HG03571 (cell line): ENCODE results near the gene TYSND1.
"Not testable (repeated sequence)": the region's sequence is repeated elsewhere in the genome, so short reads cannot be mapped to it uniquely, and the experiment has no call there.

Source experiments
- ATAC-seq: cut with Tn5 transposase; IDR thresholded peaks from one replicate; pipeline ENCODE4 v1.9.1; 2021; ENCODE audit not compliant: unreplicated experiment

Gene TYSND1

DNA sequence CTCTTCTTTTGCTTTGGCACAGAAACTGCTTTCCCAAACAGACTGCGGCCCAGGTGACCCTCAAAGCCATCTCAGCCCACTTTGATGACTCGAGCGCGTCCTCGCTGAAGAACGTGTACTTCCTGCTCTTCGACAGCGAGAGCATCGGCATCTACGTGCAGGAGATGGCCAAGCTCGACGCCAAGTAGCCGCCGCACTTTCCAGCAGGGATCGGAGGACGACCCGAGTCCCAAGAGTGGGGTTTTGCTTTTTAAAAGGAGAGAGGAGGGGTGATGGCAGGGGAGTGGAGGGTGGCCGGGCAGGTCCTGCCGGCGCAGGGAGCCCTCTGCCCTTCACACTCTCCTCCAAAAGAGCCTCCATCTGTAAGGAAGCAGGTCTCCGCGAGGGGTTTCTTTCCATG lies 35.0 kb downstream of the TYSND1 start:
- ATAC-seq, result no peak

DNA sequence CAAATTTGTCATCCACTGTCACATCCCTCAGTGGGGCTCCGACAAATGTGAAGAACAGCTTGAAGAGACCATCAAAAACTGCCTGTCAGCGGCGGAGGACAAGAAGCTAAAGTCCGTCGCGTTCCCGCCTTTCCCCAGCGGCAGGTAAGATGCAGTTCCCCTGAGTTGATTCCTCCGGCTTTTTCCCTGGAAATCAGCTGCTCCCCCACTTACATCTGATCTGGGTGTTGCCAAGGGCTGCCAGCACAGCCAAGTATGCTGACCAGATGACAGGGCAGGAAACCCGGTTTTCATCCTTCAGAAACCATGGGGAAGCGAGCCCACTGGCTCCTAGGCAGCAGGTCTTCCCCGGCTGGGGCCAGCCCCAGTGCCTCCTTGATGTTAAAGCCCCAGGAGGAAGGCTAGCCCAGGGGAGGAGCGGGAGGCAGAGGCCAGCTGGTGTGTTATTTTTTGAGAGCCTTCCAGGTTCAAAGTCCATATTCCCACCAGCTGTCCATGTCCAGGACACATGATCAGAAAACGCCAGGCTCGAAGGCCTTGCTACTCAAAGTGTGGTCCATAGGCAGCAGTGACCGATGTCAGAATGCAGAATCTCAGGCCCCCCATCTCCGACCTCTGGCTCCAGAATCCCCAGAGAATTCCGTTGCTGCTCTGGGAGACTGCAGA lies 37.3 kb downstream of the TYSND1 start:
- ATAC-seq, result no peak

DNA sequence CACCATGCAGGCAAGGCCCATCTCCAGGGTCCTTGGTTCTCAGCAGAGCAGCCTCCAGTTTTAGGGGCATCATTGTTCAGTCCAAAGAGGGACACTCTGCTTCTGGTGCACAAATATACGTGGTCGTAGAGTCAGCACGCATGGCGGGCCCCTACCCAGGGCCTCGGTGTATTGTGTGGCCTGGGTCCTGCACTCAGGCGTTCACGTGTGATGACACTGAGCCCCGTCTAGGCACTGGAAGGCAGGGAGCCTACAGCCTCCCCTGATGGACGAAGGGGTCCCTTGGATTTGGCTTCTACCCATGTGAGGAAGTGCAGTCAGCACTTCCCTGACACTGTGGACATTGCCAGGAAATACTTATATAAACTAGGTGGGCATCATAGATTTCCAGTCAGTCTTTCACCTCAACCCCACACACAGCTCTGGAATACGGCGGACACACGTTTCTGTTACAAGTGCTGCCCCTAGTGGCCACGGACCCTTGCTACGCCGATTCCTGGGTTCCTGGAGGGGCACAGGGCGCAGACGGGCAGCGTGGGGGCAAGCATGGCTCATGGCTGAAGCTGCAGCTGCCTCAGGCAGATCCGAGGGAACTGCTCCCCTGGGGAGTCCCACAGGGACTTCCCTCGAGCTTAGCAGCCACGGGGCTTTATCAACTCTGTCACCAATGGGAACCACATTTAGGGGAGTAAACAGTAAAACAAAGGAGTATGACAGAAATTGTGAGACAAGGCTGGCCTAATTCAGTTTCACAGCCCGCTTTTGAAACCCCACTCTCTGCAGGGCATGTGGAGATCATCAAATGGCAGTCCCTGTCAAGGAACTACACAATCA lies 39.3 kb downstream of the TYSND1 start:
- ATAC-seq, result peak; percentile 70

DNA sequence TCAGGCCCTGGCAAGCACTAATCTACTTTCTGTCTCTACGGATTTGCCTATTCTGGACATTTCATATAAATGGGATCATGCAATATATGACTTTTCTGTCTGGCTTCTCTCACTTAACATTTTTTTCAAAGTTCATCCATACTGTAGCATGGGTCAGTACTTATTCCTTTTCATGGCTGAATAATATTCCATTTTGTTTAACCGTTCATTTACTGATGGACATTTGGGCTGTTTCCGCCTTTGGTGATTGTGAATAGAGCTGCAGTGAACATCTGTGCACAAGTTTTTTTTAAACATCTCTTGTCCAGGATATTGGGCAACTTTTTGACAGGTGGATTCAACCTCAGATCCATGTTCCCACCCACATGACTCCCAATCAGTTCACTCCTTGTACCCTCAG lies 44.8 kb downstream of the TYSND1 start:
- ATAC-seq, result no peak

DNA sequence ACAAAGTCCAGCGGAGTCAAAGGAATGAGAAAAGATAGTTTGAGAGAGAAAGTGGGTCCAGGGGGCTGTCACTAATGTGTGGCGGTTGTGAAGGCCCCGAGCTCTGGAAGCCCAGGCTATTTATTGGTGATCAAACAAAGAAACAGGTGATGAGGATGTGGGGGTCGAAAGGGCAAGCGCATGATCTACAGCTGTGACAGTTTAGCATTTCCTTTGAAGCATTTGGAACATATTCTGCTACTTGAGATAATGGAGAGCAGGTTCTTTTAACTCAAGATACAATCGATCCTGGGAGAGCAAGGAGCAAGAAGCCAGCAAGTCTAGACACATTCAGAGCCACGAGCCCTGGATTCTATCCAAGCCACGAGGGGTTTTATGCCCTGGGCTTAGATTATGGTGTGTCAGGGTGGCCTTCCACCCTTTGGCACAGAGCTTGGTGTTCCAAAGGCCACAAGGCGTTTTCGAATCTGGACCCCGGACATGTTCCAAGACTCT lies 45.4 kb downstream of the TYSND1 start:
- not testable (repeated sequence) for ATAC-seq

DNA sequence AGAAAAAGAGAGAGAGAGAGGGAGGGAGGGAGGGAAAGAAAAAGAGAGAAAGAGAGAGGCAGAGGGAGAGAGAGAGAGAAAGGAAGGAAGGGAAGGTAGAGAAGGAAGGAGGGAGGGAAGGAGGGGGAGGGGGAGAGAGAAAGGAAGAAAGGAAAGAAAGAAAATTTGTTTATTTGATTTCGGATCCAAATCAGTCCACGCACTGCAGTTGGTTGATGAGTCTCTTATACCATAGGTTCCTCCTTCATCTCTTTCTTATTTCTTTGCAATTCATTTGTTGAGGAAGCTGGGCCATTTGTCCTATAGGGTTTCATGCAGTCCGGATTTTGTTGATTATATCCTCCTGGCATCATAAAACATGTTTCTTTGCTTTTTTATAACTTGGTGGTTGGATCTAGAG lies 48.2 kb downstream of the TYSND1 start:
- no peak for ATAC-seq

DNA sequence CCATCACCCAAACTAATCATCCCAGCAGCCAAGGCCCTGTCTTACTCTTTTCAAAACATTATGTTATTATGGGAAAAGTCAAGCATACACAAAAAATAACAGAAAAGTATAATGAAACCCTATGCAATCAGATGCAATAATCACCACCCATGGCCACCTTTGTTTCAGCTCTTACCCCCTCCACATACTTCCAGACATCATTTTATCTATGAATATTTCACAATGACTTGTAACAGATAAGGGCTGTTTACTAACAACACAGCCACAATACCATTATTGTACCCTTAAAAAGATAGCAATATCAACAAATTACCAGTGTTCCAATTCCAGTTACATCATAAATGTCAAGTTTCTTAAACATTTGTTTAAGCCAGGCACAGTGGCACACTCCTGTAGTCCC lies 49.0 kb downstream of the TYSND1 start:
- no peak for ATAC-seq

DNA sequence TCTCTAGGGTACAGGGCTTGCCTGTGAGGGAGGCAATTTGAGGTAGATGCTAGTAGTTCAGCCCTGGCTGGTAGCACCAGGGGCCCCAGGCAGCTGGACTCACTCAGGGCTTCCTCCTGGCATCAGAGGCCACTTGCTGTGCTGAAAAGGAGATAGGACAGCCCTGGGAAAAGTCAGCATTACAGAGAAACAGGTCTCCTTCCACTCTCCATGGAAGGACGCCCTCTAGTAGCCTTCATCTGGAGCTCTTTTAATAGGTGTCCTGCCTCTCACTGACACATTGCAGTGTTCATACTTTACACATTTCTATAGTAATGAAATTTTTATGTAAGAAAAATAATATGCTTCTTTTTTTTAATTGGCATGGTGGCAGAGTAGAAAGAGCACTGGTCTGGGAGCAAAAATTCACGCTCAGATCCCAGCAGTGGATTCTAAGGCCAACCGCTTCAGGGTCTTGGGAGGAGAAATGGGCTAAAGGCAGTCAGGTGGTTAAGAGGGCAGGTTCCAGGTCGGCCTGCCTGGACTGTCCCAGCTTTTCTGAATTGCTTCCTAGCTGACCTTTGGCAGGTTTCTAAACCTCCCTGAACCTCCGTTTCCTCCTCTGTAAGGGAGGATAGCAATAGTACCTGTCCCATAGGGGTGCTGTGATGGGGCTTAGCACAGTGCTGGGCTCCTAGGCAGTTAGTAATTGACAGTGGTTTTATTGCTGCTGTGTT lies 49.6 kb downstream of the TYSND1 start:
- no peak for ATAC-seq

DNA sequence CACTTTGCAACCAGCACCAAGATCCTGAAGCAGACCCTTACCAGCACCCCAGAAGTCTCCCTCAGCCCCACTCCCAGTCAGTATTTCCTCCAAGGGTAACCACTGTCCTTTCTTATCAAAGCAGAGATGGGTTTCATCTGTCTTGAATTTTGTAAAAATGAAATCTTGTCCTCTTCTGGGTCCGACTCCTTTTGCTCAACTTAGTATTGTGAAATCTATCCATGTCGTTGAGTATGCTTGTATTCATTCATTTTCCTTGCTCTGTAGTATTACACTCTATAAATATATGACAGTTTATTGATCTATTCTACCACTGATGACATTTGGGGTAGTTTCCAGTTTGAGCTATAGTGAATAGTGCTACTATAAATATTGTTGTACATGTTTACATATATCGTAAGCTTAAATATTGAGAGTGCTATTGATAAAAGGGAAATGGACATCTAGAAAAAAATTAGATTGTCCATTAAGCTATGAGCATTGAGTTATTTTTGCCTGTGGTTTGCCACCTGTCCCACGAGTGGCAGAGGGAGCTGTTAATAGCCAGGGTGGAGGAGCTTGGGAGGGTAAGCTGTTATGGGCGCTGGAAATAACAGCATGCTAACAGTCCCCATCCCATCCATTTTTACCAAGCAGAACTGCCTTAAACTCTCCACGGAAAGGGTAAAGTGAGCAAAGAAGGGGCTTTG lies 50.3 kb downstream of the TYSND1 start:
- ATAC-seq, result no peak

DNA sequence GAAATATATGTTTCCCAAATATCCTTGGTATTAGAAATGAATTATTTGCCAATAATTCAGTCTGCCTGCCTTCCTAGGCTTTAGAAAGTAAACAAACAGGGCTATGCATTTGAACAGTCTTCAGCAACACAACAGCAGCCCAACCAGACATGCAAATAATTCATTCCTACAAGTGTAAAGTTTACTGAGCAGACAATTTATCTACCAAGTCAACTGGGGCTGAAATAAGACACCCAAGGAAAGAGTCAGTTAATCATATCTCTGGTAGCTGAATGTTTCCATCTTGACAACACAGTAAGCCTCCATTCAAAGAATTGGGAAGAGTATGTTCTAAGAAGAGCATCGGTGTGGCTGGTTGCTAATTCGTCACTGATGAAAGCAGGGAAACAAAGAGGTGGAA lies 52.2 kb downstream of the TYSND1 start:
- ATAC-seq, result no peak

DNA sequence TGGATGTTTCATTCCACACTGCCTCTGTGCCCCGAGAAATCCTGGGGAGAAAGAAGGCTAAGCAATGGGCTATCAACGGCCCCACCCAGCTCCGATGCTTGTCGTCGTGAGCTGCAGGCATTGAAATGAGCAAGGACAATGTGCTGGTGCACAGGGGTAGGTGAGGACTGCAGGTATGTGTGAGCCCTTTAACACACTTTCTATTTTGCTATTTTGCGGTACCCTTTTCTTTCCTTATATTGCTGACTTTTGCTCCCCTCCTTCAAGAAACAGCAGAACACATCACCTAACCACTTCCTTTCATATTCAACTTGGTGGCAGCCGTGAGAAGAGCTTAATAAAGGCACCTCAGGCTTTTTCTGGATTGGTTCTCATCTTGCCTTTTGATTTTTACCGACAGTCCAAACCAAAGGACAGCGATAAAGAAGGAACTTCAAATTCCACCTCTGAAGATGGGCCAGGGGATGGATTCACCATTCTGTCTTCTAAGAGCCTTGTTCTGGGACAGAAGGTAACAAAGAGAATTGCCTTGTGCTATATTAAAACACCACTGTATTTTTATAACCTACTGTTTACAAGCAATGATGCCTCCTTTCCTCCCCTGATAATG lies 53.1 kb downstream of the TYSND1 start:
- ATAC-seq, result no peak

DNA sequence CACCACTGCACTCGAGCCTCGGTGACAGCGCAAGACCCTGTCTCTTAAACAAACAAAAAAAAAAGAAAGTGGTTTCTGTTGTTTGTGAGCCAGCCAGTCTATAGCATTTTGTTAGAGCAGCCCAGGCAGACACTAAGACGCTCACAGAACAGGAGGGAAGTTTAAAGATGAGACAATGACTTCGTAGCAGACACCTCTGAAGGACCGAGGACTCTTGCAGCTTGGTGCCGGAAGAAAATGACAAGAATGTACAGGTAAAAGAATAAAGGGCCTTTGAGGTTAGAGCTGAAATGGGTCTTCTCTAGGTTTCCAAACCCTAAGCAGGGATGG lies 54.1 kb downstream of the TYSND1 start:
- ATAC-seq, result no peak

DNA sequence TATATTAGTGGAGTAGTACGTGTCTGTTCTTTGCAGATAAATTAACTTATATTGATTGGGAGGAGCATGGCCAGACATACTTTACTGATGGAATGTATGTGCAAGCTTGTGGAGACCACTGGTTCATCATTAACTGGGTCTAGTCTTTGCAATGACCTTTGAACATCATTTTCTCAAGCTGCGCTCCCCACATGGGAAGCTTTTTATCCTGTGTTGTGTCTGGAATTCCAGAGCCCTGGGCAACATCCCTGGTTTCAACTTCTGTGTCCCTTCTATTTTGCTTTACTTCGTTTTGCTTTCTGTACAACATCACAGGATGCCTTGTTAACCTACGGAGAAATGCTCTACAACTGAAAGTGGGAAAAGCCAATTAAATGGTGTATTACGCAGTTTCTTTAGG lies 55.5 kb downstream of the TYSND1 start:
- no peak for ATAC-seq

DNA sequence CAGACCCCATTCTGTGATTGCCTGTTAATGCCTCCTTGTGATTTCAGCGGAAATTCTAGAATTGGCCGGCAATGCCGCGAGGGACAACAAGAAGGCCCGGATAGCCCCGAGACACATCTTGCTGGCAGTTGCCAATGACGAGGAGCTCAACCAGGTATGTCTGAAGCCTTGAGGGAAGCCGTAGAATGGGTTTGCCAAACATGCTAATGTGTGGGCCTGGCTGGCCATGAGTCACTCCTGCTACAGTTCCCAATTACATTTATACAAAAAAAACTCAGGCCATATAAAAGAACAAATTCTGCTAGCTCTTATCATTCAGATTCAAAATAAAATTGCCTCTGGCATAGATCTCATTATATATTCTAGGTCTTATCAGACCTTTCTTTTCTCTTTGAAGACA lies 56.5 kb downstream of the TYSND1 start:
- no peak for ATAC-seq

DNA sequence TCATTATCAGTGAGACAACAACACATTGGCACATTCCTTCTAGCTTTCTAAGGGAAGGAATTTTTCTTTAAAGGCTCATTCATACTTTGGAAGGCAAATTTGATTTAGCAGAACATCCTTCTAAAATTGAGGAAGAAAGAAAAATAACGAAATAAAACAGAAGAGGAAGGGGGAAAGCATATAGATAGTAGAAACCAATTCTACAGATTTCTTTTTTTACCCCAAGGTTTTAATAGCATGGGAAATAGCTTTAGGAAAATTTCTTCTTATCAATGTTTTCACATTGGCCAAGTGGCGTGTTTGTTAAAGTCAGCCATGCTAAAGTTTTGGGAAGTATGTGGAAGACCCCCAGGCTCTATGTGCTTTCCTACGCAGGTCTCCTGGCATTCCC lies 58.2 kb downstream of the TYSND1 start:
- ATAC-seq, result no peak
